ENCODE measurements around the gene ACER3.

ACER3 gene

DNA sequence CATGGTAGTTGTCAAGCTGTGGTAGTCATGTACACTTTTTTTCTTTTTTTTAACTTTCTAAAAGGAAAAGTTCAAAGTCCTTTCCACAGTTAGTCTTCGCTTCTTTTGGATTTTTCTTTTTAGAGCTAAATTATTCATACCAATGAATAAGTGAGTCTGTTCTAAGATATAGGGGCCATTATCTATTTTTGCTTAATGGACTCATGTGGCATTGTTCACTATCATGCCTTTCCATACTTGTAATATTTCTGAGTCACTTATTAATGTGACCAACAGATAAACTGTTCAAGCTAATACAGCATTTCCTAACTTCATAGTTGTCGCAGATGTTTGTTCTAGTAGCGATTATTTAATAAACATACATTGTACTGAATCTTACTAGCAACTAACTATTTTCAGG is 165.5 kb downstream of the ACER3 start:
- Mint-ChIP-seq H3K4me3 (no peak overlapping the region), H3K4me1 (ENCODE audit: low read depth) (no peaks in the 10 kb centered on the region), H3K9me3 (no peaks in the 10 kb centered on the region), H3K27ac (no peak overlapping the region), H3K27me3 (peaks cover 12% of the 10 kb centered on the region), H3K36me3 (ENCODE audit: low read depth) (peaks cover 10% of the 10 kb centered on the region)
- intact Hi-C loops (cut with micrococcal nuclease) = no loop called here

DNA sequence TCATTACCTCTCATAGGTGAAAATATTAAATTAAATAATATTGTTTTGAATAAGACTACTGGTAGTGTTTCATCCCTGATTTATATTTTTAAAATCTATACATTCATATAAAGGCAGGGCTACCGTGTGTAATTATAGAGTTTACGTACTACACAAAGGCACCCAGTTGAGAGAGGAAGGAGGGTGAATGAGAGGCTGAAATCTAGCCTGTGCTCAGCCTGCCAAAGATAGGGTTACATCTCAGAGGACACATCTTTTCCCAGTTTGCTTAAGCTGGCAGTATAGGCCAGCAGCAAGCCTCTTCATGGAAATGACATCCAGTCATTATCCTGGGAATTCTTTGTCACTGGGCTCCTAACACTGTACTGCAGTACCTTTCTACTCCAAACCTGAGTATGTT is 166.0 kb downstream of the ACER3 start:
- peaks cover 12% of the 10 kb centered on the region for H3K27me3 Mint-ChIP-seq
- no peaks in the 10 kb centered on the region for H3K4me1 Mint-ChIP-seq (ENCODE audit: low read depth)
- H3K27ac Mint-ChIP-seq = no peak overlapping the region
- peaks cover 7% of the 10 kb centered on the region for H3K36me3 Mint-ChIP-seq (ENCODE audit: low read depth)
- H3K4me3 Mint-ChIP-seq = no peak overlapping the region
- H3K9me3 Mint-ChIP-seq = no peaks in the 10 kb centered on the region
- intact Hi-C loops (cut with micrococcal nuclease) = no loop called here

DNA sequence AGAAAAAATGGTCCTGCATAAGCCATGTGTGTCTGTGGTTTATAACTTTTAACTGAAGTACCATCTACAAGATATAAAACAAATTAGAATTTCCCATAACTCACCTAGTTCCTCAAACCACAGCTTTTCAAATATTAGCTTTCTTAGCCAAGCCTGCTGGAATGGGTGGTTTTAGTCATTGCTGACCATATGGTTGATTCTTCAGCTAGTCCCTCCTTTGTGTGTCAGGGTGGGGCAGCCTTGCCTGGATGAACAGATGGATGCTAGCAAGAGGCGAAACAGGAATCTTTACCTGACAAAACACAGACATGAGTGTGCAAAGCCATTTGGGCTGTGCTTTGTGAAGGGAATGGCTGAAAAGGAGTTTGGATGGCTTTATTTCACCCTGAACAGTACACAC is 166.6 kb downstream of the ACER3 start:
- Mint-ChIP-seq H3K9me3 (no peaks in the 10 kb centered on the region), H3K27me3 (peaks cover 12% of the 10 kb centered on the region), H3K4me1 (ENCODE audit: low read depth) (no peaks in the 10 kb centered on the region), H3K4me3 (no peak overlapping the region), H3K27ac (no peak overlapping the region), H3K36me3 (ENCODE audit: low read depth) (peaks cover 1% of the 10 kb centered on the region)
- intact Hi-C loops (cut with micrococcal nuclease) = no loop called here

DNA sequence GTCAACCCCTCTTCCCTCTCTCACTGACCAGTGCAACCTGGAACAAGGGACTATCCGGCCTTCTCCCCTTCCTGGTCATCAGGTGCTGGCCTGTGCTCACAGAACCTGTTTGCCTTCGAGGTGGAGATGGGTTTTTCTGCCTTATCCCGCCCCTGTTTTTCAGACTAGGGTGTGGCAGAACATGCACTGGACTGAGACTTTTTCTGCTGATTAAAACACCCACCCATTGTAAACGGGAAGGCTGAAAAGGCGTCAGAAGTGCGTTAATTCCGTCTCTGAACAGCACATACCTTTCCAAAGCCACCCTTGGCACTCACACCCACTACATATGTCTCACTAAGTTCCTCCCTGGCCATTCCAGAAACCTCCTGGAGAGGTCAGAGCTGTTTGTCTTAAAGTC is 169.1 kb downstream of the ACER3 start:
- H3K4me3 Mint-ChIP-seq = no peak overlapping the region
- H3K36me3 Mint-ChIP-seq (ENCODE audit: low read depth) = no peaks in the 10 kb centered on the region
- no peaks in the 10 kb centered on the region for H3K9me3 Mint-ChIP-seq
- H3K27me3 Mint-ChIP-seq = peaks cover 12% of the 10 kb centered on the region
- no peak overlapping the region for H3K27ac Mint-ChIP-seq
- intact Hi-C loops (cut with micrococcal nuclease) = loop anchor here (10.0 kb wide), 1 partner anchor 205 kb away; no protein-coding TSS in a partner anchor
- H3K4me1 Mint-ChIP-seq (ENCODE audit: low read depth) = peaks cover 9% of the 10 kb centered on the region

DNA sequence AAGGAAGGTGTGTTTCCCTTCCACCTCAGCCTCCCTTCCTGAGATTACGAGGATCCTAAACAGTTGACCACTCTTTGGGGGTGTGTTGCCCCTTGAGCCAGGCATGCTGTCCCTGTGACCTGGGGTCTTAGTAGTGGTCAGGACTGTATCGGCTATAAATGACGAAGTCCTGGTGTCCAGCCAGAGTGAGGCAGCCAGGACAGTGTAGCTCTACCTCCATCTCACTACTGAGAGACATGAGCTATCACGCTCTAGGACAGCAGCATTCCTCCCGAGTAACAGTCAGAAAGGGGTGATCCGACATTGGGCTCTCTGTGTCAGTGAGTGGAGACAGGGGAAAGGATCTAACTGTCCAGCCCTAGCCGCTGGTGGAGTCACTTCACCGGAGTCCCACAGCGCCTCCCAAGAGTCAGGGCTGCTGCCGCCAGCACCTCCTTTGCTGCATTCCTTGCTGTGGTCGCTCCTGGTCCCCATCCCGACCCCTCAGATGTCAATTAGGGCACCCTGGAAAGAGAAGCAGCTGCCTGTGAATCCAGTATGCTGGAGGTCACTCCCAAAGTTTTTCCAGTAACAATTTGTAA is 170.2 kb downstream of the ACER3 start:
- Mint-ChIP-seq H3K4me1 (ENCODE audit: low read depth) (peaks cover 19% of the 10 kb centered on the region), H3K27me3 (peaks cover 15% of the 10 kb centered on the region)
- intact Hi-C loops (cut with micrococcal nuclease) = loop anchor here (10.0 kb wide), 1 partner anchor 206 kb away; no protein-coding TSS in a partner anchor

DNA sequence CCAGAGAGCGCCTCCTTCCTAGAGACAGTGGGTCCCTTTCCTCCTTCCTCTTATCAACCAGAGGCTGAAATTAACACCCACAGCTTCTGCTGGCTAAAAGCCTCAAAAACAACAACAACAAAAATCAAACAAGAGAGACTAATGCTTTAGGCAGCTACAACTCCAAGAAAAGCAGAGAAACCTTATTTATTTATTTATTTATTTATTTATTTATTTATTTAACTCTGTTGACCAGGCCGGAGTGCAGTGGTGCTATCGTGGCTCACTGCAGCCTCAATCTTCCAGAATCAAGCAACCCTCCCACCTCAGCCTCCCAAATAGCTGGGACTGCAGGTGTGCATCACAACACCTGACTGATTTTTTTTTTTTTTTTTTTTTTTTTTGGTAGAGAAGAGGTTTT is 170.9 kb downstream of the ACER3 start:
- H3K4me3 Mint-ChIP-seq = no peak overlapping the region
- H3K9me3 Mint-ChIP-seq = no peaks in the 10 kb centered on the region
- no peak overlapping the region for H3K27ac Mint-ChIP-seq
- intact Hi-C loops (cut with micrococcal nuclease) = loop anchor here (10.0 kb wide), 1 partner anchor 207 kb away; no protein-coding TSS in a partner anchor
- H3K4me1 Mint-ChIP-seq (ENCODE audit: low read depth) = peaks cover 19% of the 10 kb centered on the region
- peaks cover 19% of the 10 kb centered on the region for H3K27me3 Mint-ChIP-seq
- H3K36me3 Mint-ChIP-seq (ENCODE audit: low read depth) = no peaks in the 10 kb centered on the region

More for the DNA sequence above, 170.2 kb downstream of the ACER3 start:
- no peaks in the 10 kb centered on the region for H3K36me3 Mint-ChIP-seq (ENCODE audit: low read depth)
- H3K4me3 Mint-ChIP-seq = no peak overlapping the region
- H3K9me3 Mint-ChIP-seq = no peaks in the 10 kb centered on the region
- H3K27ac Mint-ChIP-seq = no peak overlapping the region

DNA sequence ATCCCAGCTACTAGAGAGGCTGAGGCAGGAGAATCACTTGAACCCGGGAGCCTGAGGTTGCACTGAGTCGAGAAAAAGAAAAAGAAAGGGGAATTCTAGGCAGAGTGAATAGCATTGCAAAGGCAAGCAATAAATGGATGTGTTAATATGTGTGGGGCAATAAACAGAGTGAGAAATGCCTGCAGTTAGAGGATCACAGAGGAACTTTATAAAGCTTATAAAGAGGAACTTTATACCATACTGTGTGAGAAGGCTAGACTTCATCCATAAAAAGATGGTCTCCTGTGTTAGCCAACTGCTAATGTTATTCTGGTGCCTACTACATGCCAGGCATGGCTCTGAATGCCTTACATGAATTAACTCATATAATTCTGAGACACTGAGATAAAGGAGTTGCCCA is 174.3 kb downstream of the ACER3 start:
- intact Hi-C loops (cut with micrococcal nuclease) = loop anchor here (10.0 kb wide), 1 partner anchor 210 kb away; no protein-coding TSS in a partner anchor
- no peak overlapping the region for H3K4me3 Mint-ChIP-seq
- peaks cover 45% of the 10 kb centered on the region for H3K27me3 Mint-ChIP-seq
- no peak overlapping the region for H3K27ac Mint-ChIP-seq
- H3K4me1 Mint-ChIP-seq (ENCODE audit: low read depth) = peaks cover 52% of the 10 kb centered on the region
- H3K36me3 Mint-ChIP-seq (ENCODE audit: low read depth) = no peaks in the 10 kb centered on the region
- H3K9me3 Mint-ChIP-seq = no peaks in the 10 kb centered on the region

DNA sequence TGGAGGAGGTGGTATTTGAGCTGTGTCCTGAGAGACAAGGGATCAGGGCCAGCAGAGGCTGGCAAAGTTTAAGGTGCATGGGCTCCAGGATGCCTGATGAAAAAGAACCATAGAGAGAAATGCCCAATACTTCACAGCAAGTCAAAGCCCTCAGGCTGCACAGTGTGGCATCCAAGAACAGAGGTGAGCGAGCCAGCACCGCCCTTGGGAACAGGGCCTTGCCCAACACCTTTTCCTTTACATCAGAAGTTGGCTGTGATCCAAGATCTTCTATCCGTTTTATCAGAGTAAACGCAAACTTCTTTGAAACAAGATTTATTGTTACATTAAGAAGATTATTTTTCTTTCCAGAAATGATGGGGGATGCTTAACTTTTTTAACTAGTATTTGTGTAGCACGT is 174.9 kb downstream of the ACER3 start:
- Mint-ChIP-seq H3K27me3 (peaks cover 46% of the 10 kb centered on the region), H3K4me3 (no peak overlapping the region), H3K36me3 (ENCODE audit: low read depth) (no peaks in the 10 kb centered on the region), H3K4me1 (ENCODE audit: low read depth) (peaks cover 57% of the 10 kb centered on the region), H3K9me3 (no peaks in the 10 kb centered on the region), H3K27ac (no peak overlapping the region)
- intact Hi-C loops (cut with micrococcal nuclease) = loop anchor here (10.0 kb wide), 1 partner anchor 211 kb away; no protein-coding TSS in a partner anchor

DNA sequence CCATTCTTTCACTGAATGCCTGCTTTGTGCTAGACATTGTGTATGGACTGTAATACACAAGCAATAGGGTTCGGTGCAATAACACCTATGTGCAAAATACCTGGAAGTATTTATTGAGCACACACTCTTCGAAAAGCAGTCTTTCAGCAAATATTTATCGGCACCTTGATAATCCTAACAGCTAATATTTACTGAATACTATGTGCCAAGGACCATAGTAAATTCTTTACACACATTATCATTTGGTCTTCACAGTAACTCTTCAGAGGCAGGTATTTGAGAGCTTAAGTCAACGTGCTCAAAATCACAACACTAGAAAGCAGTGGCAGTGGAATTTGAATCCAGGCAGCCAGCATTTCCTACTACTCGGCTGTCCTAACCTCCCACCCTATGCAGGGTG is 175.7 kb downstream of the ACER3 start:
- Mint-ChIP-seq H3K36me3 (ENCODE audit: low read depth) (no peaks in the 10 kb centered on the region), H3K27me3 (peaks cover 47% of the 10 kb centered on the region), H3K4me1 (ENCODE audit: low read depth) (peaks cover 61% of the 10 kb centered on the region), H3K9me3 (no peaks in the 10 kb centered on the region), H3K27ac (no peak overlapping the region), H3K4me3 (no peak overlapping the region)
- intact Hi-C loops (cut with micrococcal nuclease) = loop anchor here (10.0 kb wide), 1 partner anchor 212 kb away; no protein-coding TSS in a partner anchor

DNA sequence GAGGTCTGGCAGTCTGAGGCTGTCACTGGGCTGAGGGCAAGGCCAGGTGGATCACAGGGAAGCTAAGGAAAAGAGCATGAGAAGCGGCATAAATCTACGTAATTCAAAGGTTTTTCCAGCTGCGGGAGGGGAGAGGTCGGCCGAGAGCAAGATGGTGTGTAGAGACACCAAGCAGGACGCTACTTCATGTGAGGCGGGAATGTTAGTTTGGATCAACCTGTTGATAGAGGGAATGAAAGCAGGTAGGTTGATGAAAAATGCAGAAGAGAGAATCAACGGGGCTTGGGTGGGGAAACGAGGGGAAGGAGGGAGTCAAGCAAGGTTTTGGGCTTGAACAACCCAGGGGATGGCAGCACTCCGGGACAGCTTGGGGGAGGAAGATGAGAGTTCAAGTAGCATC is 176.3 kb downstream of the ACER3 start:
- Mint-ChIP-seq H3K27ac (no peak overlapping the region), H3K27me3 (peaks cover 52% of the 10 kb centered on the region), H3K9me3 (no peaks in the 10 kb centered on the region), H3K4me3 (no peak overlapping the region), H3K36me3 (ENCODE audit: low read depth) (no peaks in the 10 kb centered on the region), H3K4me1 (ENCODE audit: low read depth) (peaks cover 61% of the 10 kb centered on the region)
- intact Hi-C loops (cut with micrococcal nuclease) = loop anchor here (10.0 kb wide), 1 partner anchor 212 kb away; no protein-coding TSS in a partner anchor

DNA sequence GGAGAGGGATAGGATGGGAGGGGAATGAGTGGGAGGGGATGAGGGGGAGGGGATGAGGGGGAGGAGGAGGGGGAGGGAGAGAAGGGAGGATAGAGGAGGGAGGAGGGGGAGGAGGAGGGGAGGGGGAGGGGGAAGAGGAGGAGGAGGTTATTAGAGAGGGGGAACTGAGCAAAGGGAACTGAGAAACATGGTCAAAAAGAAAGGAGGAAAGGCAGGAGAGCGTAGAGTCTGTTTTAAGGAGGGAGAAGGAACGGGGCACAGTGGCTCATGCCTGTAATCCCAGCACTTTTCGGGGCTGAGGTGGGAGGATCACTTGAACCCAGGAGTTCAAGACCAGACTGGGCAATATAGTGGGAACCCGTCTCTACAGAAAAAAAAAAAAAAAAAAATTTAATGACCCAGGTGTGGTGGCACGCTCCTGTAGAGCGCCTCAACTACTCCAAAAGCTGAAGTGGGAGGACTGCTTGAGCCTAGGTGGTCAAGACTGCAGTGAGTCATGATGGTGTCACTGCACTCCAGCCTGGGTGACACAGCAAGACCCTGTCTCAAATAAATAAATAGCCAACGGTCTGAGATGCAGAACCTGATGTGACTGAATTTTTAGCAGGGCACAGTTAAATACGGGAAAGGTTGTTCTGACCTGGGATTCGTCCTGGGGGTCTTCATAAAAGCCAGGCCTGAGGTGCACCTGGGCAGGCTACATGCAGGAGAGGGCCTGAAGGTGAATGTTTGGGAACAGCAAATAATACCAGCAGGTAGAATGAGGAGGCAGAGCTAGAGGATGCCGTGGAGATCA is 177.5 kb downstream of the ACER3 start:
- Mint-ChIP-seq H3K36me3 (ENCODE audit: low read depth) (no peaks in the 10 kb centered on the region), H3K4me3 (no peak overlapping the region), H3K27me3 (peaks cover 61% of the 10 kb centered on the region), H3K4me1 (ENCODE audit: low read depth) (peaks cover 61% of the 10 kb centered on the region), H3K9me3 (no peaks in the 10 kb centered on the region), H3K27ac (peak overlapping the region; percentile 18)
- intact Hi-C loops (cut with micrococcal nuclease) = loop anchor here (10.0 kb wide), 1 partner anchor 213 kb away; no protein-coding TSS in a partner anchor

DNA sequence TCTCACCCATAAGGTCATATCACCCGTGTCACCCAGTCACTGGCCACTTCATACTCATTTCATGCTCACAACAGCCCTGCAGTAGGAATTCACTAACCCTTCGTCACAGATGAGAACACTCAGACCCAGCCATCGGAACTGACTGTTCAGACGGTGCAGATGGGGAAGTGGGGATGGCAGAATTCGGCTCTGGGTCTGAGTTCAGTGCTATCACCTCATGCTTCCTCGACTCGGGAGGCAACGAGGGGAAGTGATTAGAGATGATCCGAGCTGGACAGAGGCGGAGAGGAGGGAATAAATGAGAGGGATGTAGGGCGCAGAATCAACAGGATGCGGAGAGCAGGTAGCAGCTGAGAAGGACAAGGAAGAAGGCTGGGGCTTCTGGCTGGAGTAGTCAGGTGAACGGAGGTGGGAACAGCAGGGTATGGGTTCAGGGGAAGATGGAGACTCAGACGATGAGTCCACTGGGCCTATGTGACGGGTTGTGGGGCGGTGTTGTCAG is 178.2 kb downstream of the ACER3 start:
- Mint-ChIP-seq H3K27me3 (peaks cover 65% of the 10 kb centered on the region), H3K9me3 (no peaks in the 10 kb centered on the region), H3K36me3 (ENCODE audit: low read depth) (no peaks in the 10 kb centered on the region), H3K4me3 (peak overlapping the region; percentile 45), H3K27ac (peak overlapping the region; percentile 3), H3K4me1 (ENCODE audit: low read depth) (peaks cover 60% of the 10 kb centered on the region)
- intact Hi-C loops (cut with micrococcal nuclease) = loop anchor here (10.0 kb wide), 1 partner anchor 214 kb away; no protein-coding TSS in a partner anchor

DNA sequence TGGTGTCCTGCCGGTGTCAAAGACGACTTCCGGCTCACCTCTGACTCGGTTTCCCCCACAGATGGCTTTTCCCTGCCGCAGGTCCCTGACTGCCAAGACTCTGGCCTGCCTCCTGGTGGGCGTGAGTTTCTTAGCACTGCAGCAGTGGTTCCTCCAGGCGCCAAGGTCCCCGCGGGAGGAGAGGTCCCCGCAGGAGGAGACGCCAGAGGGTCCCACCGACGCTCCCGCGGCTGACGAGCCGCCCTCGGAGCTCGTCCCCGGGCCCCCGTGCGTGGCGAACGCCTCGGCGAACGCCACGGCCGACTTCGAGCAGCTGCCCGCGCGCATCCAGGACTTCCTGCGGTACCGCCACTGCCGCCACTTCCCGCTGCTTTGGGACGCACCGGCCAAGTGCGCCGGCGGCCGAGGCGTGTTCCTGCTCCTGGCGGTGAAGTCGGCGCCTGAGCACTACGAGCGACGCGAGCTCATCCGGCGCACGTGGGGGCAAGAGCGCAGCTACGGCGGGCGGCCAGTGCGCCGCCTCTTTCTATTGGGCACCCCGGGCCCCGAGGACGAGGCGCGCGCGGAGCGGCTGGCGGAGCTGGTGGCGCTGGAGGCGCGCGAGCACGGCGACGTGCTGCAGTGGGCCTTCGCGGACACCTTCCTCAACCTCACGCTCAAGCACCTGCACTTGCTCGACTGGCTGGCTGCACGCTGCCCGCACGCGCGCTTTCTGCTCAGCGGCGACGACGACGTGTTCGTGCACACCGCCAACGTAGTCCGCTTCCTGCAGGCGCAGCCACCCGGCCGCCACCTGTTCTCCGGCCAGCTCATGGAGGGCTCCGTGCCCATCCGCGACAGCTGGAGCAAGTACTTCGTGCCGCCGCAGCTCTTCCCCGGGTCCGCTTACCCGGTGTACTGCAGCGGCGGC is 179.0 kb downstream of the ACER3 start:
- intact Hi-C loops (cut with micrococcal nuclease) = loop anchor here (10.0 kb wide), 1 partner anchor 215 kb away; no protein-coding TSS in a partner anchor
- no peak overlapping the region for H3K27ac Mint-ChIP-seq
- no peaks in the 10 kb centered on the region for H3K9me3 Mint-ChIP-seq
- H3K36me3 Mint-ChIP-seq (ENCODE audit: low read depth) = no peaks in the 10 kb centered on the region
- H3K4me3 Mint-ChIP-seq = peak overlapping the region; percentile 55
- H3K4me1 Mint-ChIP-seq (ENCODE audit: low read depth) = peaks cover 58% of the 10 kb centered on the region
- peaks cover 70% of the 10 kb centered on the region for H3K27me3 Mint-ChIP-seq

Measured in dendritic cell treated with granulocyte-macrophage colony-stimulating factor and Interleukin-4, amounts not matched to agents 40 ng/mL and 50 ng/mL, for 4 days (primary cell).